RWPE2 (cell line): ENCODE data around the gene GNPAT.

ENCODE experiments used
- ATAC-seq: fragments of 200-7000 bp; cut with Tn5 transposase; 3 replicates; pipeline ENCODE4 v1.9.1; 2021; ENCODE audit warnings: low read depth
- DNase-seq: peaks from one replicate; pipeline ENCODE4 v3.0.0-alpha.2; 2020; ENCODE audit warnings: low spot score
- H3K27ac ChIP-seq: fragments of 450-650 bp; 2 replicates; pipeline ENCODE4 v1.5.1; 2017; ENCODE audit warnings: mild to moderate bottlenecking; ENCODE audit not compliant: poor library complexity, severe bottlenecking
- H3K27me3 ChIP-seq: fragments of 250-450 bp; sonication (Bioruptor Pico); 2 replicates; pipeline ENCODE4 v1.5.1; 2021; ENCODE audit warnings: mild to moderate bottlenecking, moderate library complexity; ENCODE audit not compliant: insufficient read depth, poor library complexity, severe bottlenecking
- H3K36me3 ChIP-seq: fragments of 250-450 bp; sonication (Bioruptor Pico); 2 replicates; pipeline ENCODE4 v1.5.1; 2020; ENCODE audit warnings: low read depth, mild to moderate bottlenecking, moderate library complexity
- H3K4me1 ChIP-seq: fragments of 250-450 bp; sonication (Bioruptor Pico); 2 replicates; pipeline ENCODE4 v1.5.1; 2021; ENCODE audit warnings: mild to moderate bottlenecking, moderate library complexity; ENCODE audit not compliant: insufficient read depth, poor library complexity, severe bottlenecking
- H3K4me3 ChIP-seq: fragments of 250-450 bp; sonication (Bioruptor Pico); 2 replicates; pipeline ENCODE4 v1.5.1; 2021; ENCODE audit warnings: mild to moderate bottlenecking, moderate library complexity; ENCODE audit not compliant: severe bottlenecking
- H3K9me3 ChIP-seq: fragments of 250-450 bp; sonication (Bioruptor Pico); 2 replicates; pipeline ENCODE4 v1.5.1; 2021; ENCODE audit warnings: mild to moderate bottlenecking, moderate library complexity; ENCODE audit not compliant: severe bottlenecking
- CTCF ChIP-seq: fragments of 450-650 bp; IDR thresholded peaks from one replicate; pipeline ENCODE4 v1.5.1; 2017; ENCODE audit warnings: mild to moderate bottlenecking, moderate library complexity; ENCODE audit not compliant: poor library complexity, severe bottlenecking

GNPAT gene

DNA sequence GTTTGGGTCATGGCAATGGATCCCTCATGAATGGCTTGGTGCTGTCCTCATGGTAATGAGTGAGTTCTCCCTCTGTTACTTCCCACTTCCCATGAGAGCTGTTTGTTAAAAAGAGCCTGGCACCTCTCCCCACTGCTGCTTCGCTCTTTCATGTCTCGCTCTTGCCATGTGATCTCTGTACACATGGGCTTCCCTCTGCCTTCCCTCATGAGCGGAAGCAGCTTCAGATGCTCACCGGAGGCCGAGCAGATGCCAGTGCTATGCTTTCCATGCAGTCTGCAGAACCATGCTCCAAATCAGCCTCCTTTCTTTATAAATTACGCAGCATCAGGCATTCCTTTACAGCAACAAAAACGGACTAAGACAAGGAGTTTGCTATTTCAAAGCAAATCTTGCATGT is 14.9 kb upstream of the GNPAT start:
- ATAC-seq, result no peak
- no peaks in the 10 kb centered on the region for H3K27me3 ChIP-seq
- TF ChIP-seq CTCF, result no peak
- H3K4me1 ChIP-seq, result no peaks in the 10 kb centered on the region
- H3K27ac ChIP-seq, result no peak overlapping the region
- H3K4me3 ChIP-seq, result no peak overlapping the region
- DNase-seq, result no peak
- H3K36me3 ChIP-seq, result peaks cover 16% of the 10 kb centered on the region; the same call in 1 of the 2 replicates
- no peaks in the 10 kb centered on the region for H3K9me3 ChIP-seq

- no peak for DNase-seq
- Histone ChIP-seq H3K36me3 (peaks cover 11% of the 10 kb centered on the region; the same call in 1 of the 2 replicates), H3K4me1 (no peaks in the 10 kb centered on the region), H3K4me3 (no peak overlapping the region), H3K9me3 (no peaks in the 10 kb centered on the region), H3K27ac (no peak overlapping the region), H3K27me3 (no peaks in the 10 kb centered on the region)
- no peak for TF ChIP-seq CTCF
- ATAC-seq, result no peak
Observed at GRCh38 chr1:231231511-231231910, 9.5 kb upstream of the GNPAT start.

GRCh38 chr1:231232870-231233734 is 7.9 kb upstream of the GNPAT start:
- no peak for ATAC-seq
- Histone ChIP-seq H3K4me1 (no peaks in the 10 kb centered on the region), H3K36me3 (peaks cover 5% of the 10 kb centered on the region; the same call in 1 of the 2 replicates), H3K27me3 (no peaks in the 10 kb centered on the region), H3K9me3 (no peaks in the 10 kb centered on the region), H3K27ac (no peak overlapping the region), H3K4me3 (no peak overlapping the region)
- DNase-seq, result no peak
- no peak for TF ChIP-seq CTCF

DNA sequence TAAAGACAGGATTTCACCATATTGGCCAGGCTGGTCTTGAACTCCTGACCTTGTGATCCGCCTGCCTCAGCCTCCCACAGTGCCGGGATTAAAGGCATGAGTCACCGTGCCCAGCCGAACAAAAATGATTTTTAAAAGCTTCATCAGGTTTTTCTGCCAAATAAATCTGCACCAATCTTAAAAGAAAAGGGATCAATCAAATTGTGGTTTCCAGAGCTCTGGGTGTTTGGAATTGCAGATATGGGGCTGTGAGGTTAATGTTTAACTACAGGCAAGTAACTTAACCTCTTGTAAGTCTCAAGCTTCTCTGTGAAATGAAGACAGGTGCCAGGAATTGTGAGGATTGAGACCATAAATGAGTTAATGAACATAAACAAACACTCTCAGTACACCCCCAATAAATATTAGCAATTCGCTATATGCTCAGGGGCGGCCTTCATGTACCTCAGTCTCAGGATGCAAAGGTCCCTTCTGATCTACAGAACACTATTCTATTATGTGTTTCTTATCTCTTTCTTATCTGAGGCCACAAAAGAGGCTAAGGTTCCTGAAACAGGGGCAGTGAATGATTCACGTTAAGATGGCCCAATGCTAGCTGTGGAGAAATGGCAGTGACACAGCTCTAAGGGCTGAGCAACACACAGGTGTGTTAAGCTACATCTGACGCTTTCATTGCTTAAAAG is 7.1 kb upstream of the GNPAT start:
- Histone ChIP-seq H3K9me3 (no peaks in the 10 kb centered on the region), H3K36me3 (peaks cover 11% of the 10 kb centered on the region; the same call in 1 of the 2 replicates), H3K4me3 (no peak overlapping the region), H3K27me3 (no peaks in the 10 kb centered on the region), H3K27ac (no peak overlapping the region), H3K4me1 (no peaks in the 10 kb centered on the region)
- ATAC-seq (no peak), DNase-seq (no peak)
- TF ChIP-seq CTCF, result no peak
